GM12874 (cell line): ENCODE data around the gene MT1M.

Experiments used
- CTCF ChIP-seq: IDR thresholded peaks from 2 replicates; pipeline ENCODE4 v1.5.1; 2011; ENCODE audit warnings: low read depth, mild to moderate bottlenecking, control low read depth, low read length, moderate library complexity; ENCODE audit not compliant: insufficient read depth

Gene MT1M

GRCh38 chr16:56593573-56594291, 38.7 kb upstream of the MT1M start:
- no peak for TF ChIP-seq CTCF

GRCh38 chr16:56594292-56594619, 38.2 kb upstream of the MT1M start:
- no peak for TF ChIP-seq CTCF

- peak; percentile 59; the same call in 1 of the 2 replicates for TF ChIP-seq CTCF
These were observed 32.0 kb upstream of the MT1M start for GRCh38 chr16:56600398-56600999.

GRCh38 chr16:56601325-56601724, 31.1 kb upstream of the MT1M start:
- TF ChIP-seq CTCF: no peak

GRCh38 chr16:56603589-56603988, 28.9 kb upstream of the MT1M start:
- 0 out of 2 replicates have a peak, but pooled peaks have one; percentile 20 for TF ChIP-seq CTCF

DNA sequence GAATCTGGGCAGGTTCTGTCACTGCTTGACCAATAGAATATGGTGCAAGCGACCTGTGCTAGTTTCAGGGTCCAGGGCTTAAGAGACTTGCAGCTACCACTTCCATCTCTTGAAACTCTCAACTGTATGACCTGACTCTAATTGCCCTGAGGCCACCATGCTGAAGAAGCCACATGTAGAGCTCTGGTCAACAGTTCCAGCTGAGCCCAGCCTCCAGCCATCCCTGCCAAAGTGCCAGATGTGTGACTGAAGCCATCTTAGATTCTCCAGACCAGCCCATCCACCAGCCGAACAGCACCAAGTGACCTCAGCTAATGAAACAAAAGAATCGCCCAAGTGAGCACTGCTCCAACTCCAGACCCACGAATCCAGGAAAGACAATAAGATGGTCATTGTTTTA, 27.5 kb upstream of the MT1M start:
- no peak for TF ChIP-seq CTCF

DNA sequence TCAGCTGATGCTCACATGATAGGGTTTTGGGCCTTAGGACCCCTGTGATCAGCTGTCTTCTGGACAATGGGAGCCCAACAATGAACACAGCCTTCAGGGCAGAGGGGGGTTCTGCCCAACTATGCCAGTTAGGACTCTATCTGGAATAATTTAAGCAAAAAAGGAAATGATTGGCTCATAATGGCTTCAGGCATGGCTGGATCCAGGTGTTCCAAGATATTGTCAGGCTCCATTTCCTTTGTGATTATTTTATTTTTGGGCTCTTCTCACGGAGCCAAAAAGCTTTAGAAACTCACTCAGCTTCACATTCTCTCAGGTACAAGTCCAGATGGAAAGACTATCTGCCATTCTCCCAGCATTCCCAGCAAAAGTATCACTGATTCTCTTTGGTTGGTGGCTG, 27.0 kb upstream of the MT1M start:
- no peak for TF ChIP-seq CTCF

- no peak for TF ChIP-seq CTCF
These were observed 26.4 kb upstream of the MT1M start for GRCh38 chr16:56606071-56606475.
